HepG2 (cell line): ENCODE data around the gene CD7. TPM values are rescaled to one million over a fixed set of nuclear protein-coding genes. Genes with fewer than 3 reads are reported as not detected.

Source experiments
- ATF1 ChIP-seq: IDR thresholded peaks from 2 replicates; pipeline ENCODE4 v1.6.1; 2016; ENCODE audit warnings: mild to moderate bottlenecking, control low read depth
- ATM ChIP-seq: fragments of 450-650 bp; IDR thresholded peaks from 2 replicates; pipeline ENCODE4 v1.7.1; 2017; ENCODE audit warnings: mild to moderate bottlenecking, borderline replicate concordance
- CEBPB ChIP-seq: IDR thresholded peaks from 2 replicates; pipeline ENCODE4 v1.6.1; 2011; ENCODE audit warnings: low read depth, low read length, improper control_type of control experiment, borderline replicate concordance
- ELF4 ChIP-seq: sonication (generic); formaldehyde crosslinking; IDR thresholded peaks from 2 replicates; pipeline ENCODE4 v1.5.0; 2020; ENCODE audit warnings: missing genetic modification reagents, mild to moderate bottlenecking, moderate library complexity, borderline replicate concordance
- ESRRA ChIP-seq: sonication (generic); formaldehyde crosslinking; IDR thresholded peaks from 2 replicates; pipeline ENCODE4 v1.5.1; 2020; ENCODE audit warnings: mild to moderate bottlenecking, low read depth, missing genetic modification reagents
- HCFC1 ChIP-seq: fragments of 150-350 bp; IDR thresholded peaks from 2 replicates; pipeline ENCODE4 v1.6.1; 2014; ENCODE audit warnings: low read depth, low read length
- LCORL ChIP-seq, 2 experiments: fragments of 450-650 bp in 1 of 2; sonication (generic) in 1 of 2; formaldehyde crosslinking in 1 of 2; IDR thresholded peaks; 2 replicates each; pipeline versions ENCODE4 v1.5.0 to v1.6.1; 2017 to 2020; ENCODE audit warnings: antibody characterized with exemption in 1 of 2, missing genetic modification reagents in 1 of 2
- NBN ChIP-seq: fragments of 450-650 bp; conservative IDR thresholded peaks from 2 replicates; pipeline ENCODE4 v1.6.1; 2017
- PAX8 ChIP-seq: sonication (generic); formaldehyde crosslinking; IDR thresholded peaks from 2 replicates; pipeline ENCODE4 v1.8.0; 2022; ENCODE audit warnings: mild to moderate bottlenecking, missing genetic modification reagents, borderline replicate concordance
- RBAK ChIP-seq: sonication (generic); formaldehyde crosslinking; IDR thresholded peaks from 2 replicates; pipeline ENCODE4 v1.5.1; 2020; ENCODE audit warnings: mild to moderate bottlenecking, missing genetic modification reagents
- SMAD1 ChIP-seq: sonication (generic); formaldehyde crosslinking; IDR thresholded peaks from 2 replicates; pipeline ENCODE4 v1.4.0; 2020; ENCODE audit warnings: missing genetic modification reagents, low read depth, mild to moderate bottlenecking, borderline replicate concordance
- SRF ChIP-seq: IDR thresholded peaks from 2 replicates; pipeline ENCODE4 v1.6.1; 2011; ENCODE audit warnings: mild to moderate bottlenecking, low read depth, low read length, moderate library complexity
- SRSF4 ChIP-seq: fragments of 200-400 bp; formaldehyde crosslinking; IDR thresholded peaks from one replicate; pipeline ENCODE4 v1.6.1; 2018; ENCODE audit warnings: mild to moderate bottlenecking, low read depth, low read length, moderate library complexity; ENCODE audit not compliant: poor library complexity, severe bottlenecking
- ZBTB42 ChIP-seq: sonication (generic); formaldehyde crosslinking; IDR thresholded peaks from 2 replicates; pipeline ENCODE4 v1.5.0; 2020; ENCODE audit warnings: mild to moderate bottlenecking, missing genetic modification reagents
- ZNF17 ChIP-seq: sonication (generic); formaldehyde crosslinking; IDR thresholded peaks from 2 replicates; pipeline ENCODE4 v1.5.0; 2020; ENCODE audit warnings: mild to moderate bottlenecking, missing genetic modification reagents
- ZNF30 ChIP-seq: sonication (generic); formaldehyde crosslinking; IDR thresholded peaks from 2 replicates; pipeline ENCODE4 v1.5.0; 2020; ENCODE audit warnings: mild to moderate bottlenecking, missing genetic modification reagents
- ZNF337 ChIP-seq: sonication (generic); formaldehyde crosslinking; IDR thresholded peaks from 2 replicates; pipeline ENCODE4 v1.5.1; 2020; ENCODE audit warnings: missing genetic modification reagents, low read depth, mild to moderate bottlenecking, borderline replicate concordance
- ZNF451 ChIP-seq: sonication (generic); formaldehyde crosslinking; IDR thresholded peaks from 2 replicates; pipeline ENCODE4 v1.5.0; 2020; ENCODE audit warnings: mild to moderate bottlenecking, missing genetic modification reagents
- ZNF558 ChIP-seq: sonication (generic); formaldehyde crosslinking; IDR thresholded peaks from 2 replicates; pipeline ENCODE4 v1.9.0; 2022; ENCODE audit warnings: mild to moderate bottlenecking, missing genetic modification reagents, borderline replicate concordance
- ZNF652 ChIP-seq: IDR thresholded peaks from 2 replicates; pipeline ENCODE4 v1.6.1; 2016; ENCODE audit warnings: low read depth, borderline replicate concordance
- ZSCAN9 ChIP-seq: IDR thresholded peaks from 2 replicates; pipeline ENCODE4 v1.6.1; 2016; ENCODE audit warnings: borderline replicate concordance
- polyA plus RNA-seq, 8 experiments: library from polyadenylated mRNA; depleted of rRNA in 3 of 8; stranded (reverse) in 7 of 8; unstranded in 1 of 8; fragments of >200 nt; fragmentation: Illumina TruSeq in 4 of 8; extraction: Trizol in 4 of 8; gene quantifications; 2 replicates each; pipeline versions ENCODE4 v1.2.1 to v1.2.3, GENCODE V29; 2011 to 2016; ENCODE audit warnings: low read depth in 4 of 8, missing spikeins in 1 of 8, mixed read lengths in 1 of 8; ENCODE audit not compliant: insufficient read depth in 1 of 8
- total RNA-seq, 5 experiments: library from RNA; depleted of rRNA; stranded (reverse); fragments of >200 nt; fragmentation: Illumina TruSeq; extraction: Trizol; gene quantifications; 2 replicates each; pipeline ENCODE4 v1.2.3, GENCODE V29; 2016; ENCODE audit warnings: low read depth in 1 of 5
- TF ChIP-seq, protein P1 (sequence below): IDR thresholded peaks from 2 replicates; pipeline ENCODE4 v1.6.1; 2016
- TF ChIP-seq, protein P2 (sequence below): sonication (generic); formaldehyde crosslinking; conservative IDR thresholded peaks from 2 replicates; pipeline ENCODE4 v1.4.0; 2020; ENCODE audit warnings: missing genetic modification reagents
- TF ChIP-seq, protein P3 (sequence below): IDR thresholded peaks from 2 replicates; pipeline ENCODE4 v1.6.1; 2018; ENCODE audit warnings: missing genetic modification reagents, mild to moderate bottlenecking, missing compliant biosample characterization

Gene CD7
- total and polyA plus RNA-seq, 2 of the 13 experiments (the other 11 are each of a cell fraction or from before 2014, with no cell fraction given): 67.6 to 76.4 TPM

DNA sequence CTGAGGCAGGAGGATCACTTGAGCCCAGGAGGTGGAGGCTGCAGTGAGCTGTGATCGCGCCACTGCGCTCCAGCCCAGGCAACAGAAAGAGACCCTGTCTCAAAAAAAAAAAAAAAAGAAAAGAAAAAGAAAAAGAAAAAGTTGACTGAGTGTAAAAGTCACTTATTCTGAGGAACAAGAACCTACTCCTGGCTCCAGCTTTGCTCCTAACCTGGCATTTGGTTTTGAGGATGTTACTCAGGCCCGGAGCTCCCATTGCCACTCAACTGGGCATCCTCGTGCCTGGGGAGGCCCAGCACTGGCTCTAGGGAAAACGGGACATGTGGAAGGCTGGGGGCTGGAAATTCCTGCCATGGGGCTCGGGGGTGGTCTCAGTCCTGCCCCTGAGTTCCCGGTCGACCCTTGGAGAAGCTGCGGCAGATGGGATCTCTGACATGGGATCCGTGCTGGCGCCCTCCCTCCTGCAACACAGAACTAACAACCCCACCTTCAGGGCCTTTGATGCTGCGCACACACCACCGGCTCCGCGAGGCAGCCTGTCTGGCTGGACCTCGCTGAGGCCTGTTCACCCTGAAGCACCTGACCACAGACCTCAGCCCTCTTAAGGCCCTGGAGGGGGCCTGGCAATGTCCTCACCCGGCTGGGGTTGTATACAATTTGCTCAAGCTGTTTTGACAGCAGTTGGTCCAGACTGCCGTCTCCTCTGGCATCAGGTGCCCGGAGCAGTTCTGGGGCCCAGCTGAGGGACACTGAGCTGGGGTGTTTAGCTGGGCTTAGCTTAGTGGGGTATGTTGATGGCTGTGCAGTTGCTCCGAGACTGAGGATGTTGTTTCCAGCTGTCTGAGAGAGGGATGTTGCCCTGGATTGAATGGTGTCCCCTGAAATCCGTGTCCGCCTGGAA lies 12.3 kb downstream of the CD7 start (continued):
- TF ChIP-seq NBN (no peak), SRF (no peak), ZNF558 (CRISPR knock-in tag) (peak; percentile 37; the same call in 1 of the 2 replicates), HCFC1 (no peak), RBAK (CRISPR knock-in tag) (no peak), ATM (no peak), PAX8 (CRISPR knock-in tag) (no peak), ESRRA (CRISPR knock-in tag) (no peak), ZBTB42 (0 out of 2 replicates have a peak, but pooled peaks have one; percentile 76), ZSCAN9 (CRISPR knock-in tag) (no peak), ZNF652 (no peak), ELF4 (CRISPR knock-in tag) (no peak), ZNF337 (CRISPR knock-in tag) (no peak), LCORL (IDR thresholded peaks at IDR 0.05) (no peak), LCORL (CRISPR knock-in tag; IDR thresholded peaks at IDR 0.05) (0 out of 2 replicates have a peak, but pooled peaks have one; percentile 44), ZNF17 (no peak), SRSF4 (no peak), ZNF30 (CRISPR knock-in tag) (no peak), SMAD1 (CRISPR knock-in tag) (0 out of 2 replicates have a peak, but pooled peaks have one; percentile 50), ZNF451 (CRISPR knock-in tag) (no peak; the same call in 1 of the 2 replicates), ATF1 (CRISPR knock-in tag) (no peak), CEBPB (no peak)
- TF ChIP-seq, protein P1, sequence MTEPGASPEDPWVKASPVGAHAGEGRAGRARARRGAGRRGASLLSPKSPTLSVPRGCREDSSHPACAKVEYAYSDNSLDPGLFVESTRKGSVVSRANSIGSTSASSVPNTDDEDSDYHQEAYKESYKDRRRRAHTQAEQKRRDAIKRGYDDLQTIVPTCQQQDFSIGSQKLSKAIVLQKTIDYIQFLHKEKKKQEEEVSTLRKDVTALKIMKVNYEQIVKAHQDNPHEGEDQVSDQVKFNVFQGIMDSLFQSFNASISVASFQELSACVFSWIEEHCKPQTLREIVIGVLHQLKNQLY (CRISPR knock-in tag): no peak
- TF ChIP-seq, protein P2, sequence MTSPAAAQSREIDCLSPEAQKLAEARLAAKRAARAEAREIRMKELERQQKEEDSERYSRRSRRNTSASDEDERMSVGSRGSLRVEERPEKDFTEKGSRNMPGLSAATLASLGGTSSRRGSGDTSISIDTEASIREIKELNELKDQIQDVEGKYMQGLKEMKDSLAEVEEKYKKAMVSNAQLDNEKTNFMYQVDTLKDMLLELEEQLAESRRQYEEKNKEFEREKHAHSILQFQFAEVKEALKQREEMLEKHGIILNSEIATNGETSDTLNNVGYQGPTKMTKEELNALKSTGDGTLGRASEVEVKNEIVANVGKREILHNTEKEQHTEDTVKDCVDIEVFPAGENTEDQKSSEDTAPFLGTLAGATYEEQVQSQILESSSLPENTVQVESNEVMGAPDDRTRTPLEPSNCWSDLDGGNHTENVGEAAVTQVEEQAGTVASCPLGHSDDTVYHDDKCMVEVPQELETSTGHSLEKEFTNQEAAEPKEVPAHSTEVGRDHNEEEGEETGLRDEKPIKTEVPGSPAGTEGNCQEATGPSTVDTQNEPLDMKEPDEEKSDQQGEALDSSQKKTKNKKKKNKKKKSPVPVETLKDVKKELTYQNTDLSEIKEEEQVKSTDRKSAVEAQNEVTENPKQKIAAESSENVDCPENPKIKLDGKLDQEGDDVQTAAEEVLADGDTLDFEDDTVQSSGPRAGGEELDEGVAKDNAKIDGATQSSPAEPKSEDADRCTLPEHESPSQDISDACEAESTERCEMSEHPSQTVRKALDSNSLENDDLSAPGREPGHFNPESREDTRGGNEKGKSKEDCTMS (CRISPR knock-in tag): no peak
- TF ChIP-seq, protein P3, sequence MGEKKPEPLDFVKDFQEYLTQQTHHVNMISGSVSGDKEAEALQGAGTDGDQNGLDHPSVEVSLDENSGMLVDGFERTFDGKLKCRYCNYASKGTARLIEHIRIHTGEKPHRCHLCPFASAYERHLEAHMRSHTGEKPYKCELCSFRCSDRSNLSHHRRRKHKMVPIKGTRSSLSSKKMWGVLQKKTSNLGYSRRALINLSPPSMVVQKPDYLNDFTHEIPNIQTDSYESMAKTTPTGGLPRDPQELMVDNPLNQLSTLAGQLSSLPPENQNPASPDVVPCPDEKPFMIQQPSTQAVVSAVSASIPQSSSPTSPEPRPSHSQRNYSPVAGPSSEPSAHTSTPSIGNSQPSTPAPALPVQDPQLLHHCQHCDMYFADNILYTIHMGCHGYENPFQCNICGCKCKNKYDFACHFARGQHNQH (CRISPR knock-in tag): peak; percentile 37; the same call in 1 of the 2 replicates
